Epithelial cell of proximal tubule (primary cell): ENCODE results near the gene RBM20. TPM values are rescaled to one million over a fixed set of nuclear protein-coding genes. Genes with fewer than 3 reads are reported as not detected.

Experiments
- DNase-seq: peaks from one replicate; pipeline ENCODE4 v3.0.0-alpha.2; 2011; ENCODE audit warnings: low read depth
- H3K4me3 ChIP-seq: 2 replicates; pipeline ENCODE4 v1.5.1; 2011; ENCODE audit warnings: low read depth, mild to moderate bottlenecking, low read length
- CTCF ChIP-seq: conservative IDR thresholded peaks from 2 replicates; pipeline ENCODE4 v1.5.1; 2012; ENCODE audit warnings: low read depth, mild to moderate bottlenecking, low read length
- total RNA-seq: library from RNA; depleted of rRNA; stranded (reverse); fragments of >200 nt; gene quantifications from 2 replicates; pipeline ENCODE4 v1.2.3, GENCODE V29; 2015

Gene RBM20
- total RNA-seq, 1 donor from 2014 or later, result 0.46 TPM

DNA sequence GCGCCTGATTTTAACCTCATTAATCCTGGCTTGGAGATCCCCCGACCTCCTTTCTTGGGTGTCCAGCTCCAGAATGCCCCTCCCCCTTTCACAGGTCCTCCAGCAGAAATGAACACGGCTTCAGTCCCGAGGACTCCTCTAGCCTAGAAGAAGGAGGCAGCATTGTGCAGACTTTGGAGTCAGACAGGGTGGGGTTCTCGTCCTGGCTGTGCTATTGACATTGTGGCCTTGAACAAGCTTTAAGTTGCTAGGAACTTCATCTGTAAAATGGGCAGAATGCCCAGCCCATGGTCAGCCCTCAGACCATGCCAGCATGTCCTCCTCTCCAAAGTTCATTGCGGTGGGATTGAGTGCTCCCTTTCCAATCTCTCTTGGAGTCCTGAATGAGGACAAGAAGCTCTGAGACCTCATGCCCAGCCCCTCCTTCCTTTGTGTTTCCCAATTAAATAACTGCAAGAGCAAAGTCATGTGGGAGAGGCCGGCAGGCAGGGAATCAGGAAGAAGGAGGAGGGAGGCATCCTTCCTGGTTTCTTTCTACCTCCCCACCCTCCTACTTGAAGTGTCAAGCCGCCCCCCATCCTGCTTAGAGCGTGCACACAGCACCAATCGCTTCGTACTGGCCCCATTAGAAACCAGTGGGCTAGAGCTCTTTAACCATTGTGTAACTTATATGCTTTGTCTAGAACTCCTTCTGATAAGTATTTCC lies 86.4 kb downstream of the RBM20 start:
- DNase-seq, result no peak
- no peak overlapping the region for H3K4me3 ChIP-seq
- no peak for TF ChIP-seq CTCF

DNA sequence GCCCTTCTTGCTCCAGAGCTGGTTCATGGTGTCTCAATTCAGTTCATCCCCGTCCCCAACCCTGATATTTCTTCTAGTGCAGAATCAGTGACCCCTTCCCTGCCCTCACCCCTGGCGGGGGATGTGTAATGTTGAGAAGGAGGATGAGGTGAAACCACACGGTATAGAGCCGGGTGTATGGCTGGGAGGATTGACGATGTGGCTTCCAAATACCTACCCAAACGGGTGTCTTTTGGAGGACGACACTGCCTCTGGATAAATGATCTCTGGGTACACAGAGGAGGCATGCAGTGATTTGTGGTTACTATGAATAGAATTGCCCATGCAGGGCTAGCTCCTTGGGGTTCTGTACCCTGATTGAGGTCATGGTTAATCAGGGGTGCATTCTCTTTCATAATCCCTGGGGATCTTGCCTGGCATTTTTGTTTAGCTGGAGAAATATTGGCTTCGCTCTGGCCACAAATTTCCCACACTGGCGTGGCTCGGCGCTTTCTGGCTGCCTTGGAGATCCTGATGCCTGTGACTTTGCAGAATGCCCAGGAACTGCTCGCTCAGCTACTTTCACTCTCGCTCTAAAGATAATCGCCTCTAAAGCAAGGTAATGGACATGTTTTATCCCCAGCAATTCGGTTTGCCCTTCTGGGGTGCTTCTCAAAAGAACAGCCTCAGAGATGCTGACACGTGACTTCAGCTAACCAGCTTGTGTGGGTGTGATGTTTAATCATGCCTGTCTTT lies 89.2 kb downstream of the RBM20 start:
- no peak for DNase-seq
- peak overlapping the region; percentile 53 for H3K4me3 ChIP-seq
- TF ChIP-seq CTCF, result no peak

DNA sequence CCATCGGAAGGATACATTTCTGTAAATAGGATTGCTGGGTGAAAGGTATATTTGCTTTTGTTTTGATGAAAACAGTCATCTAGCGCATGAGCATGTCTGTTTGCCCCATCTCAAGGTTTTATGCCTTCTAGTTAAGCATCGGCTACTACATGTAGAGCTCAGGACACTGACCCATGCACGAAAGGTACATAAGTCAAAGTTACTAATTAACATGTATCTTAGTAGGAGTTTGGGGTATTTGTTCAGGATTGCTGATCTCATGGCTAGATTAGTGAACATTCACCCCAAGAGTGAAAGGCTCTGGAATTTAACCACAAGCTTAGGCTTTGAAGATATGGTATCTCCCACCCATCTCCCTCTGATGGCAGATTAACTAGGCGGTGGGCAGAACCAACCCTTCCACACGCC lies 91.5 kb downstream of the RBM20 start:
- H3K4me3 ChIP-seq, result no peak overlapping the region
- no peak for TF ChIP-seq CTCF
- no peak for DNase-seq

DNA sequence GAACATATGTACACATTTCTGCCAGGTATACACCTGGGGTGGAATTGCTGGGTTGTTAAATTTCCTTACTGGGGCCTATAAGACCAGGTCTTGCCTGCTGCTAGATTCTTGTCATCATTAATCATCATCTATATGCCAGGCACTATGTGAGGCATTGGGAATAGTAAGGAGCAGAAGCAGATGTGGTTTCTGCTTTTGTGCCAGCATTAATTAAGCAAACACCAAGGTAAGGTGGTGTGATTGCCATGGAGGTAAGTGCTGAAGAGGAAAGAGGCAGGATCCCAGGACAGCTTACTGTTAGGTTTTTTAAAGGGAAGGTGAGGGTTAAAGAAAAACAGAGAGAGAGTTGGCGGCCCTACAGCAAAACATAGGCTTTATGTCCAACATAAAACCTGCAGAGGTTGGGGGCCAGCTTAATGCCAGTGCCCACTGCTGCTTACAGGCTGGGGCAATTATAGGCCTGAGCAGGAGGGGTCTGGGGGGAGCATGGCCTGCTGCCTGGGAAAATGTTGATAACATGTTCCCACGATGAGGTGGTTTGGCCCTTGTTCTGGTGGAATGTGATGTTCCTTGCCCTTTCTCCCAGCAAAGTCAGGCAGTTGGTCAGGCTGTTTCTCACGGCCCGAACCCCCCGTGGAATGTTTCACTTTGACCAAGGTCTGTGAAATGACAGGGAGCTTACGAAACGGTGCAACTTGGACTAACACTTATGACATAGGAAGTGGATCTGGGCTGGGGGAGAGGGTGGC lies 93.9 kb downstream of the RBM20 start:
- no peak for TF ChIP-seq CTCF
- no peak overlapping the region for H3K4me3 ChIP-seq
- peak; percentile 77 for DNase-seq

GRCh38 chr10:110739811-110740271 lies 95.7 kb downstream of the RBM20 start:
- H3K4me3 ChIP-seq, result no peak overlapping the region
- TF ChIP-seq CTCF, result no peak
- no peak for DNase-seq

- no peak overlapping the region for H3K4me3 ChIP-seq
- no peak for TF ChIP-seq CTCF
- no peak for DNase-seq
Measured at GRCh38 chr10:110742801-110743200, 98.7 kb downstream of the RBM20 start.
